Stimulated activated CD8-positive, alpha-beta memory T cell treated with anti-CD3 and anti-CD28 coated beads, Interleukin-15, amount 100 ng/mL, for 48 hours (primary cell): ENCODE measurements around the gene ANKFN1.

Experiments
- DNase-seq, 2 donors: peaks; one replicate each; pipeline ENCODE4 v3.0.0-alpha.2; 2020; ENCODE audit warnings: low read depth in 2 of 2

The ANKFN1 gene, protein sequence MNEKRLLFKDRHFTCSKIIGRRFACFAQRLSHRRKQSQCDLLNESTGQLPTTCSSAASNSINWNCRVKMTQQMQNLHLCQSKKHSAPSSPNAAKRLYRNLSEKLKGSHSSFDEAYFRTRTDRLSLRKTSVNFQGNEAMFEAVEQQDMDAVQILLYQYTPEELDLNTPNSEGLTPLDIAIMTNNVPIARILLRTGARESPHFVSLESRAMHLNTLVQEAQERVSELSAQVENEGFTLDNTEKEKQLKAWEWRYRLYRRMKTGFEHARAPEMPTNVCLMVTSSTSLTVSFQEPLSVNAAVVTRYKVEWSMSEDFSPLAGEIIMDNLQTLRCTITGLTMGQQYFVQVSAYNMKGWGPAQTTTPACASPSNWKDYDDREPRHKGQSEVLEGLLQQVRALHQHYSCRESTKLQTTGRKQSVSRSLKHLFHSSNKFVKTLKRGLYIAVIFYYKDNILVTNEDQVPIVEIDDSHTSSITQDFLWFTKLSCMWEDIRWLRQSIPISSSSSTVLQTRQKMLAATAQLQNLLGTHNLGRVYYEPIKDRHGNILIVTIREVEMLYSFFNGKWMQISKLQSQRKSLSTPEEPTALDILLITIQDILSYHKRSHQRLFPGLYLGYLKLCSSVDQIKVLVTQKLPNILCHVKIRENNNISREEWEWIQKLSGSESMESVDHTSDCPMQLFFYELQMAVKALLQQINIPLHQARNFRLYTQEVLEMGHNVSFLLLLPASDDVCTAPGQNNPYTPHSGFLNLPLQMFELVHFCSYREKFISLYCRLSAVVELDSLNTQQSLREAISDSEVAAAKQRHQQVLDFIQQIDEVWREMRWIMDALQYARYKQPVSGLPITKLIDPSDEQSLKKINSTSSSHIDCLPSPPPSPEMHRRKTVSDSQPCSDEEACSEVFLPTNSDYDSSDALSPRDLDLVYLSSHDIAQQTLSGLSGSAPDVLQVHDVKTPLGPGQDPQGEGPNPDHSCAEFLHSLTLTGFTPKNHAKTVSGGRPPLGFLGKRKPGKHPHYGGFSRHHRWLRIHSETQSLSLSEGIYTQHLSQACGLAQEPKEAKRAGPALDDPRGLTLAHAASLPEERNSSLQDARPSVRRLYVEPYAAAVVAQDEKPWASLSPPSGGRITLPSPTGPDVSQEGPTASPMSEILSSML

DNA sequence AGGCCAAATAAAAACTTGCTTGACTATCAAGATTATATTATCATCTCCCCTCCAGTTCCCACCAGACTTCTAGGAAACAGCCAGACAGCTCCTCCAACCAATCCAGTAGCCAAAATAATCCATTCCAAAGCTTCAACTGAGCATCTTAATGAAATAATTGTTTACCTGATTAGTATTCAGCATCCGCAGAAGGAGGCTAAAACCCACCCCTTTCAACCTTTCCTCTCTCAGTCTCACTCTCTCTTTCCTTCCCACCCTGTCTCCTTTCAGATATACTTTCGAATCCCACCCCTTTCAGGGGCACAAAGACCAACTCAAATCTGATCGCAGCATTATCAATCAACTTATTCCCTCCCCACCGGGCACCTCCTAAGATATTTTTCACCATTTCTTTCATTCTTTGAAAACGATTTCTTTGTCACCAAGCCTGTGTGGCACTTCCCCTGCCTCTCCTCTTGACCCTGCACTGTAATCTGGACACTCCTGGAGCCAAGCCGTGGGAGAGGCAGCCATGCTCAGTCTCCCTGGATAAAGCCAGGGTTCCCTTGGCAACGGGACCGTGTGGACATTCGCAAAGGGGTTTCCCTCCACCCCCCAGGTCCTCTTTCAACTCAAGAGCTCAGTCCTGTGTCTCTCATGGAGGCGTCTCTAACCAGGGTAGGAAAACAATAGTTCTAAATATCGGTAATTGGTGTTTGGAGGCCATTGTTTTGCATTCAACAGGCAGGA, at the start of gene ANKFN1:
ANKFN1 (plus strand) TSS at position 602 of the 729 bp plus-strand sequence. CDS start 59,193 bp downstream, outside the sequence.
- DNase-seq, result no peak

DNA sequence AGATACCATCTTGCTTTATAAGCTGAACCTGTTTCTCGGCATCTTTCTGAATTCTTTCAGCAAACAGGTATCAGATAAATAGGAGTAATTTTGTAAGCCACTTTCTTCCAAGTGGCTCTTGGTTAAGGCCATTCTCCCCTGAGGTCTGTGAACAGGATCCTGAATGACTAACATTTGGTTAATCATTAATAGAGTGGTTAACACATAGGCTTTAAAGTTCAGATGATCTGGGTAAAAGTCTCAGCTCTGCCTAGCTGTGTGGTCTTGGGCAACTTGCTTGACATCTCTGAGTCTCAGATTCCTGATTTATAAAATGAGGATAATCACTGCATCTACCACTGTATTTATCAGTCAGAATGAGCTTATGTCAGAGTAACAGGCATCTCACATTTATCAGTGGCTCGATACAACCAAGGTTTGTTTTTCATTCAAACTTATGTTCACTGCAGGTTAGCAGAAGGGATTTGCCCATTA, 44.4 kb upstream of the ANKFN1 start:
- no peak for DNase-seq

DNA sequence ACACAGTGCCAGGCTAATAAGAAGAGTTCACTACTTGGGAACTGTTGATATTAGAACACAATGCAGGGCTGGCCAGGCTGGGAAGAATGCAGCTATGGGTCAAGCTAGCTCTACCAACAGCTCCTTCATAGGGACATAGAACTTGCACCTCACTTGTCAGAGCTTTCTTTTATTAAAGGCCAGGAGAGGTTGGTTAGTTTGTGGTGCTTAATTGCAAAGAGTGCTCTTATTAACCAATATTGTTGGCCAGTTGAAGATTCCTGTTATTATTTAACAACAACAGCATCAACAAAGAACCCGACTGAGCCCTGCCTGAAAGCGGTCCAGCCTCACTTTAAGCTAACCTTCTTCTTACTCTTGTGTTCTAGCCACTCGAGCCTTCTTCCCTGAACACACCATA, 43.4 kb upstream of the ANKFN1 start:
- DNase-seq, result no peak

DNA sequence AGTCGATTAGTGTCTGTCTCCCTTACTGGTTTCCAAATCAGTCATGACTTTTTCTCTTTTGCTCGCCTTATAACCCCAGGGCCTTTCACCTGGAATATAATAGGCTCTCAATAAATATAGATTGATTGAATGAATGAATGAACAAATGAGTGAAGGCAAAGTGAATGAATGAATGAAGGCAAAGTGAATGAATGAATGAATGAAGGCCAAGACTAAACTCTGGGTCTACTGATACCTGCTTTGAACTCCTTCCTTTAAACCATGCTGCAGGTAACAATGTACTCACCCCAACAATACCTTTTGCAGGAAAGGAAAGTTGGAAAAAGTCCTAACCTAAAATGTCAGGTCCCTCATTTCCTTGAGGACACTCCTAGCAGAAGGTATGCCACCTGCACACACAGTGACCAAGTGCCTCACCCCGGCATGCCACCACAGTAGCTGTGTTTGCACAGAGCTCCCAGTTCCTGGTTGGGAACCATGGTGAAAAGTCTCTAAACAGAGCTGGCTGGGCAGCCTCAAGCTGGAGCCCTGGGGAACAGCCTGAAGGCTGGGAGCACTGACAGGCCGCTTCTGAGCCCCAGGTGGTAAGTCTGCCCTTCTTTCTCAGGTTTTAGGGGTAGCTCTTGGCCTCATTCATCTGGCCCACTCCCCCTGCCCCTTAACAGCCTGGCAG, 42.7 kb upstream of the ANKFN1 start:
- DNase-seq, result no peak

DNA sequence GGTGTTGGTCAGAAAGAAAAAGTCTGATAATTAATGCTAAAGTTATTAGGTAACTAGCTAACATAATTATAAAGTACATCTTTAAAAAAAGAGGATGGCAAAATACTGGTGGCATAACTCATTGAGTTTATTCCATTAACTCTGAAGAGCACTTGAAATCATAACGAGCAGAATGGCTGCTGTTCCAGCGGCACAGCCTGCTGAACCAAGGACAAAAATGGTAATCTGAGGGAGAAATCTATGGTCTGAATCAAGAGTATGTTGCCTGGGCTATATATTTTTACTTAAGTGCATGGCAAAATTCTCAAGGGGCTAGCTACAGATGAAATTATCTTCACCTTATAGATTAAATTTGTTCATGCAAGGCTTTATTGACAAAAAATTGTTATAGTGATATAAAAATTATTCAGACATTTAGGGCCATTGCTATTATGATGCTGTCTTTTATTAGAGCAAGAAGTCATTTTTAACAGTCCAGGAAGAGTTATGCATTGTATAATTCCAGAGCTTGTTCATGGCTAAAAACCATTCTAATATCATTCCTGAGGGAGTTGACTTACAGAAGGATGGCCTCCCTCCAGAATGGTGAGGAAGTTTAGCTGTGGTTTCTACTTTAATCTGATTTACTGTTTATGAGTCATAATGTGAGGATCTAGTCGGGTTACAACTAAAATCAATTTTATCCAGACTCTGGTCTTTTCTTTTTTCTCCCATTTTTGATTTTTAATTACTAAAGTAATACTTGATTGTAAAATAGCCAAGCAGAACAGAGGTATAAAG, 41.4 kb upstream of the ANKFN1 start:
- no peak for DNase-seq

DNA sequence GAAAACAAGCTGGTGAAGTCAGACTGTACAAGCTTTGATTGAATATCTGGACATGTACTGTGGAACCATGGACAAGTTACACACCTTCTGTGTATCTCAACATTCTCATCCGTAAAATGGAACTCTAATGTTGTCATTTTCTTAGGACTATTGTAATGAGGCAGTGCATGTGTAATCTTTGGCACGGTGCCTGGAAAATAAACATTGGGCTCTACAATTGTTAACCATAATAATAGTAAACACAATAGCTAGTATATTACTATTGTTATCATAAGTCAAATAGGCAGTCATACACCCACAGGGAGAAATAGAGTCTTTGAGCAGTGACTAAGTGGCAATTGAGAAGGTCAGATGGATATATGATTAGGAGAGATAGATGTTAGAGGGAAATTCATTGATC, 39.8 kb upstream of the ANKFN1 start:
- DNase-seq, result no peak

DNA sequence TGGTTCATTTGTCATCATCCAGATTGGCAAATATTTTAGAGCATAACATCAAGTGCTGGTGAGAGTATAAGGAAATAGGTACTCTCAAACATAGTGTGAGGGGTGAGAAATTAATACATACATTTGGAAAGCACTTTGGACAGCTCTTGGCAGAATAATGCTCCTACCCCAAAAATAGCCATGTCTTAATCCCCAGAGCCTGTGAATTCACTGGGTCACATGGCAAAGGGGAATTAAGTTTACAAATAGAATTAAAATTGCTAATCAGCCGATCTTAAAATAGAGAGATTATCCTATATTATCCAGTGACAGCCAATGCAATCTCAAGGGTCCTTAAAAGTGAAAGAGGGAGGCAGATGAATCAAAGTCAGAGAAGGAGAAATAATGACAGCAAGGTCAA, 38.8 kb upstream of the ANKFN1 start:
- DNase-seq, result no peak

DNA sequence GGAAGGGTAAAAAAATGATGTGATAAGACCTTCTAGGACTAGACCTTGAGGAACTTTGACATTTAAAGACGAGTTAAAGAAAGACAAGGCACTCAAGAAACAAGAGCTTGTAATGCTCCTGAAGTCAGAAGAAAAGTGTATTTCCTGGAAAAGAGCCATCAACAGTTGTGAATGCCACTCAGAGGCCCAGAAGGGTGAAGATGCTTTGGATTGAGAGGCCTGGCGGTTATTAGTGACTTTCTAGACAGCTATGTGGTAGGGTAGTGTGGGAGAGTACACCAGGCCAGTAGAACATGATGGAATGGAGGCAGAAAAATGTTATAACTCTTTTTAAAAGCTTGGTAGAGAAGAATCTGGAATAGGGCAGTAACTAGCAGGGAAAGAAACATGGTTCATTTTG, 34.1 kb upstream of the ANKFN1 start:
- no peak for DNase-seq

DNA sequence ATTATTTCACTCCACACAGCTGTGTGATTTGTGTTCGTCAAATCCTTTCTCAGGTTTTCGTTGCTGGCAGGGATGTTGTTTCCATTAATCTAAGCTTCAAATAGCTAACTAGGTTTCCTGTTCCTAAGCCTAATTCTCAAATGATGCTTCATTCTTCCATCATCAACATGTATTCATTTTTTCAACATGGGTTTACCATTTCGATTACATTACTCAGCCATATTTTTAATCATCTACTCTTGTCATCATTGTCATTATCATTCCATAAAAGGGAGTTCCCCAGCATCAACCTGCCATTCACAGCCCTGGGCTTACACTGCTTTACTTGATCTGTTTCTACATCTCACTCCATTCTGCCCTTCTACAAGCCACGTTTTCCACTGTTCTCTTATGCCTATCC, 33.3 kb upstream of the ANKFN1 start:
- no peak for DNase-seq

DNA sequence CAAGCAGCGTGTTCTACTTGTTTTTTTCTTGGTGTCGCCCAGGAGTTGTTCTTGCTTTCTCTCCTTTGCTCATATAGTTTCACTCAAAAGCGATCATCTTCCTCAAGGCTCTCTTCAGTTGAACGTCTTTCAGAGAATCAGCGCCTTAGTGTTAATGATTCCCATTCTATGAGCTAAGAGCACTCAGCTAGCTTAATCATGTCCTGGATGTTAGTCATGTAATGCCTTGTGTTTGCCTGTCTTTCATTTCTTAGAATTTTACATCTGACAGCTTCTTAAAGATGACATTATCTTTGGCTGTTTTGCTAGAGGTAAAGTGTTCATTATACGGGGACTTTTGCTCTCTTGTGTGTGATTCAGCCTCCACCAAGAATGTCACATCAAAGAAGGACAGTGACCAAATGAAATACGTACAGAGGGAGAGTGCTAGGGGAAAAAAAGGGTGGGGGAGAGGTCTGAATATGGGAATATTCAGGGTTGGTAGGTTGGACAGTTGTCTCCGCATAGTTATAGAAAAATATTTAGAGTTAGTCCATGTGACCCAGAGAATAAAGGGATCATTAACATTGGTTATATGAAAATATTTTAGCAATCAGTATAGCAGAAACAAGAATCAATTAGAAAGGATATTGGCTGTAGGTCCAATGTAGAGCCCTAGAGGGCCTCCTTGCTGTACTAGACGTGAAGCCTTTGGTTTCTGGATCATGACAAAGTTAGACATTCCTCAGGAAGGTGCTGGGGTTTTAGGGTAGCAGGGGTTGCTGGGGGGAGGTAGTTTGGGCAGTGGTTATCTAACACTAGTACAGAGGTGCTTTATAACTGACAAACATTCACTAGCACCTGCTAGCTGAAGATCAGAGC, 31.9 kb upstream of the ANKFN1 start:
- no peak for DNase-seq

DNA sequence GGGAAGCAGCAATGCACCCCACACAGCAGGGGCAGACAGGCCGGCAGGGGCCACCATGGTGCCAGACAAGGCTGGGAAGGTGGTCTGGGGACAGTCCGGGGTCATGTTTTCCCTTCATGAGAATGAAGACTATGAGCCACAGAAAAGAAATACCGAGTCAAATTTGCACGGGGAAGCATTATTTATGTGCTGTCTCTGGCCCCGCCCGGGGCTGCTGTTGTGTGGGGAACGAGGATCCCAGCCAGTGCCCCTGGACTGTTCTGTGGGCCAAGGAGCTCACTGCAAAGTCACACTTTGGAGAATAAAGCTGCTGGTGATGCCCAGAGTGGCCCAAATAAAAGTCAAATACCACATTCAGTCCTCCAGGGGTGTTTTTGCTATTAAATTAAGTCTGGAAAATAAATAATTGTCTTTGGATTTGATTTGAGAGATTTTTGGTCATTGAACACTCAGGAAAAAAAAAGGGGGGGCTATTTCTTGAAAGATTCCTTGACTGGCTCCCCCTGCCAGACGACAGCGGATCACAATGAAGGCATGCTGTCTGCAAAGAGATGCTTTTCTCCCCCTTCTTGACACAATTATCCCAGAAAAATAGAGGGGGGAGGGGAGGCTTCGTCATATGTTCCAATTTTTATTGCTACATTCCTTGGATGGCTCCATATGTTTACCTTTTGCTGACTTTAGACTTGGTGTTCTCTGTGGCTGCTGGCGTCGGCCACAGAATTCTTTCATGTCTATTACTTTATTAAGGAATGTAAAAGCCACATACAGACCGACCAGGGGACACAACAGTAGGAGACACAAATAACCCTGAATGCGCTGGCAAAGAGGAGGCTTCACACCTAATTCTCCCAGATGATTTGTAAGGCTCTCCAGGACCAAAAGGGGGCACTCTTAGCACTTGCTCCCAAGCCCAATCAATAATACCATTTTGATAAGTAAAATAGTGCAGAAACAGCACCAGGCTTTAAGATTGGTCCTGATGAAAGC, 27.1 kb upstream of the ANKFN1 start:
- DNase-seq, result no peak

DNA sequence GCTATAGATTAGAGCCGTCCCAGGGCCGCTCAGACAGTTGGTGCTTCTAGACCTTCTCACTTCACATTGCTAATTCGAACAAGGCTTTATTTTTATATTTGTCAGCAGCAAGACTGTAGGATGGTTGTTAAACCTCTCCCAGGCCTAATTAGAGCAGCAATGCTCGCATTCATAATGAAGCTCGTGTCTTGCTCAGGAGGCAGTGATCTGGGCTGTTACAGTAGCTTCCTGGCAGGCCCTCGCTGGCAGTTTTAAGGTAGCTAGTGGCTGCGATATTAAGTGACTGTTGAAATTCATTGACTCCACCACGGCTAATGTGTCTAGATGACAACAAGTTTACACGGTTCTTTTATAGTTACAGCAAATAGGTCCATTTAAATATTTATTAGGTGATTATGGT, 23.2 kb upstream of the ANKFN1 start:
- no peak for DNase-seq

DNA sequence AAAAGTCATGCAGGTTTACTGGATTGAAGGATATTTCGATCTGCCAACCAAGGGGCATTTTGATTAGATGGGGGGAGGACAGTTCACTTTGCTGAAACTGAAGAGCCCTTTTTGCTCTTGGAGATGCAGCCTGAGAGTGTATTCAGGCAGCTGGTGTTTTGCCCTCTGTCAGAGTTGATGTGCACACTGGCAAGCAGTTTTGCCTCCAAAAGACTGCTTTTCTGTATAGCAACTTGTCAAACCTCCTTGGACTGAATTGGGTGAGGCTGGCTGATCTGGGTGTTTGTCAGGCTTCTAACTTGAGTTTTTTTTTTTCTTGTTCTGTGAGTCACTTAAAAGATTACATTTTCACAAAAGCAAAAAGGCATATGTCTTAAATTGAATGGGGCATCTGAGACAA, 22.6 kb upstream of the ANKFN1 start:
- DNase-seq, result no peak

DNA sequence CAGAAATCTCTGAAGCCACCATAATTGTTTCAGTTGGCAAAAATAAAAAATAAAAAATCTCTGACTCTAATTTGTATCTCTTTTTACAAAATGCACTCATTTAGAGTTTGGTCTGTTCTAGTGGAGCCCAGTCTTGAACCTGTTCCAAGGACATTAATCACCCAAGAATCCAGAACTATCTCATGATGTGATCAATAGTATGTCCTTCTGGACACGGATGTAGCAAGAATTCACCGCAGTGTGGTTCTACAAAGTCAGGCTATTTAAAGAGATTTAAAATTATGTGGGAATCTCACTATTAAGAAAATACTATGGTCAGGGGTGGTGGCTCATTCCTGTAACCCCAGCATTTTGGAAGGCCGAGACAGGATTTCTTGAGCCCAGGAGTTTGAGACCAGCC, 21.8 kb upstream of the ANKFN1 start:
- DNase-seq, result no peak

DNA sequence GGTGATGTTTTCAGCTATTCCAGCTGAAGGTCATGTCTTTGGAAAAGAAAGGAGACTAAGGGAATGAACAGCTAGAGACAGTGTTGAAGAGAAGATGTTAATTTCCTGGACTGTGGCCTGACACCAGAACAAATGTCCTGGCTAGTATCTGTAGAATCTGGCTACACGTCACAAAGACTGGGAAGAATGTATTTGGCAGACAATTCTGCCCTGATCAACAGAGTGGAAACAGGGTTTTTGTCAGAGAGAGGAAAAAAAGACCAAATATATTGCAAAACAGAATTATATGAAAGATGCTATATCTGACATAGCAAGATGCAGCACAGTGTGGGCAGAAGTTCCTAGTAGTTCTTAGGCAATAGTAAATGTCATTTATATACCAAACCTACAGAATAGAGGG, 17.0 kb upstream of the ANKFN1 start:
- no peak for DNase-seq

DNA sequence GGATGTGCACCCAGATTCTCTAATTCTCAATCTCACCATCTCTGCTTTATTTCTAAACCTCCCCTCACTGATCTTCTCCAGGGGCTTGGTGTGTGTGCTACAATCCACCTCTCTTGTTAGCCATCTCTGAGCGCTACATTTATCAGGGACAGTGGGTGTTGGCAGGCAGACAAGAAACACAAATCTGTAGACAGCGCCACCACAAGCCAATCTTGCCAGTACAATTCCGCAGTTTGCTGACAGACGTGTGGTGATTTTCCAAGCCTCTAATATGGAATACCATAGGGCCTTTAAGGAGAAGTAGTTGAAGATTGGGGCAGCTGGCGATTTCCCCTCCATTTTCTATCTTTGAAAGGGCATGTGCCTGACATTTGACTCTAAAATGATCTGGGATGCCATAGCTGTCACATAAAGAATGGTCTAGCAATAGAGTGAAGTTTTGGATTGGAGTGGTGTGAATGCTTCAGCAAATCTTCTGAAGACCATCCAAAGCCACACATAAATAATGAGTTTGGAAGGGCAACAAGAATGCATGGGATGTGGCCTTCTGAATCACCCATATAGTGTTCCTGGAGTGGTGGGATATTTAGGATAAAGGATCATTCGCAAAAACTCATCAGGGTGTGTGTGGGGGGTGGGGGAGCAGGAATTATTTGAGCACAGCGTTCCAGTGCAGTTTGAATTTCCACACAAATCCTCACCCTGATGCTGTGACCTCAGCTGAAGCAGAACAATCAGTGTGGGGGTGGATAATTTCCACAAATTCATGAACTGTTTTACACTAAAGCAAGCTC, 12.0 kb upstream of the ANKFN1 start:
- DNase-seq, result no peak

DNA sequence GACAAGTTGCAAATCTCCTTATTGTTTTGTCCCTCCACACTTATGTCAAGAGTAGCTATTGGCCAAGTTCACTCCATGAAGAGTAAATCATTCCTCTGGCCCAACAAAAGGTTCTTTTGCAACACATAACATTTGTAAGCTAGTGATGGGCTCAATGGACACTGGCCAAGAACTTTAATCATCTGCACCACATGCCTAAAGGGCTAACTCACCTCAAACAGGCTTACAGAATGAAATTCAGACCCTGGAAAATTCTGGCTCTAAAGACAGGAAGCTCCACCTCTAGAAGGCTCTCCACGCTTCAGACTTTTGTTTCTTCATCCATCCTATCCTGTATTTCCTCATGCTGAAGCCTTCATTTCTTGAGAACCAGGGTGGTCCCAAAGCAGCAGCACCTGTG, 10.9 kb upstream of the ANKFN1 start:
- no peak for DNase-seq
